ENCODE data around the gene NCOA4. TPM values are rescaled to one million over a fixed set of nuclear protein-coding genes. Genes with fewer than 3 reads are reported as not detected.

NCOA4 gene
- total RNA-seq, 1 experiment from 2014 or later, result 68.0 TPM

- Histone ChIP-seq H3K79me2 (ENCODE audit: insufficient read depth, low read length) (peaks cover 57% of the 10 kb centered on the region), H2AFZ (ENCODE audit: low read depth, low read length, poor library complexity, severe bottlenecking) (no peak overlapping the region), H3K4me3 (replicated peaks in 1 of 2; ENCODE audit: low read depth in 1 of 2, low read length in 2 of 2) (peak overlapping the region; percentile 86), H3K4me1 (ENCODE audit: control insufficient read depth in 1 of 2, insufficient read depth in 2 of 2, low read length in 2 of 2) (peaks cover 6 to 28% of the 10 kb centered on the region in 2 experiments; a peak in 3 of 4 replicates), H3K9me2 (ENCODE audit: insufficient read depth) (no peaks in the 10 kb centered on the region), H3K36me3 (ENCODE audit: control insufficient read depth in 1 of 2, insufficient read depth in 2 of 2, low read length in 2 of 2) (no peaks in the 10 kb centered on the region), H3K27me3 (ENCODE audit: insufficient read depth, low read length) (no peaks in the 10 kb centered on the region), H4K20me1 (ENCODE audit: insufficient read depth) (no peaks in the 10 kb centered on the region), H3K9ac (ENCODE audit: low read length) (peak overlapping the region; percentile 84), H3K27ac (ENCODE audit: low read depth, low read length) (peak overlapping the region; percentile 63), H3K4me2 (ENCODE audit: low read length) (peak overlapping the region; percentile 78), H3K9me3 (ENCODE audit: control insufficient read depth in 1 of 2, insufficient read depth in 1 of 2, low read depth in 1 of 2, low read length in 2 of 2) (no peaks in the 10 kb centered on the region)
- ATAC-seq (no peak), DNase-seq (ENCODE audit: low read depth, low spot score) (no peak)
- intact Hi-C loops (cut with micrococcal nuclease), result loop anchor here (2.0 to 5.0 kb wide), 3 partner anchors 777 to 1021 kb away; no protein-coding TSS in a partner anchor
- POLR2A ChIA-PET, result no interaction called here
- TF ChIP-seq, protein P1, sequence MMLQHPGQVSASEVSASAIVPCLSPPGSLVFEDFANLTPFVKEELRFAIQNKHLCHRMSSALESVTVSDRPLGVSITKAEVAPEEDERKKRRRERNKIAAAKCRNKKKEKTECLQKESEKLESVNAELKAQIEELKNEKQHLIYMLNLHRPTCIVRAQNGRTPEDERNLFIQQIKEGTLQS (IDR thresholded peaks at IDR 0.05), result no peak
- no peak for TF ChIP-seq CTCF (IDR thresholded peaks at IDR 0.05 in 2 of 3, conservative IDR thresholded peaks at IDR 0.05 in 1 of 3; ENCODE audit: borderline replicate concordance in 1 of 3, insufficient read depth in 1 of 3, low read depth in 2 of 3, low read length in 2 of 3)
- TF ChIP-seq ZNF274 (IDR thresholded peaks at IDR 0.05; ENCODE audit: low read depth, low read length), result no peak
- TF ChIP-seq EZH2phosphoT487 (IDR thresholded peaks at IDR 0.05; ENCODE audit: borderline replicate concordance), result no peak
- TF ChIP-seq RAD21 (IDR thresholded peaks at IDR 0.05; ENCODE audit: low read depth), result no peak
- TF ChIP-seq POLR2A (IDR thresholded peaks at IDR 0.05; ENCODE audit: borderline replicate concordance, extremely low read depth, insufficient read depth, insufficient read length), result no peak
- RAD21 ChIA-PET (ENCODE audit: low non-redundant PET in 1 of 2, low total read pairs in 2 of 2, uncharacterized antibody in 2 of 2, unreplicated experiment in 2 of 2), result no interaction called here
- BruUV-seq (replicated peaks), result TSS peak; percentile 59
- CTCF ChIA-PET, result interaction anchor here (1.6 to 2.3 kb wide), 3 partner anchors 10 to 780 kb away, joined by 4 to 7 read pairs (median 7); no protein-coding TSS in a partner anchor
These were observed 877 bp downstream of the NCOA4 start for GRCh38 chr10:46029461-46030030.

Measured in HCT116 (cell line).